Smooth muscle cell (in vitro differentiated cells): ENCODE data around the gene CCDC85B. TPM values are rescaled to one million over a fixed set of nuclear protein-coding genes. Genes with fewer than 3 reads are reported as not detected.
A peak's percentile ranks its signal among the peaks of the same experiment; 100 is the strongest.

ENCODE experiments used
- DNase-seq: peaks from one replicate; lab custom pipeline; 2025; ENCODE audit not compliant: unreplicated experiment; lab: John Stamatoyannopoulos, UW
- H2AFZ ChIP-seq: fragments of 200-600 bp; sonication (generic); 2 replicates; pipeline ENCODE4 v1.6.0; 2016; ENCODE audit warnings: antibody characterized with exemption, low read depth, mild to moderate bottlenecking
- H3F3A ChIP-seq: fragments of 200-600 bp; sonication (generic); 2 replicates; pipeline ENCODE4 v1.6.0; 2017; ENCODE audit warnings: antibody characterized with exemption, low read depth
- H3K27ac ChIP-seq: fragments of 200-600 bp; sonication (generic); 2 replicates; pipeline ENCODE4 v1.5.1; 2016; ENCODE audit warnings: low read depth, mild to moderate bottlenecking
- H3K27me3 ChIP-seq: fragments of 200-600 bp; sonication (generic); 2 replicates; pipeline ENCODE4 v1.6.1; 2016; ENCODE audit warnings: low read depth, mild to moderate bottlenecking
- H3K36me3 ChIP-seq: fragments of 200-600 bp; sonication (generic); 2 replicates; pipeline ENCODE4 v1.5.1; 2016; ENCODE audit warnings: low read depth
- H3K4me1 ChIP-seq: fragments of 200-600 bp; sonication (generic); 2 replicates; pipeline ENCODE4 v1.5.1; 2016; ENCODE audit warnings: low read depth
- H3K4me2 ChIP-seq: fragments of 200-600 bp; sonication (generic); 2 replicates; pipeline ENCODE4 v1.6.0; 2016; ENCODE audit warnings: mild to moderate bottlenecking
- H3K4me3 ChIP-seq: fragments of 200-600 bp; sonication (generic); 2 replicates; pipeline ENCODE4 v1.5.1; 2016; ENCODE audit warnings: mild to moderate bottlenecking
- H3K79me2 ChIP-seq: fragments of 200-600 bp; sonication (generic); 2 replicates; pipeline ENCODE4 v1.6.0; 2016; ENCODE audit warnings: low read depth, mild to moderate bottlenecking
- H3K9ac ChIP-seq: fragments of 200-600 bp; sonication (generic); 2 replicates; pipeline ENCODE4 v1.6.0; 2016; ENCODE audit warnings: low read depth
- H3K9me3 ChIP-seq: fragments of 200-600 bp; sonication (generic); replicated peaks from 2 replicates; pipeline ENCODE4 v1.5.1; 2016; ENCODE audit warnings: low read depth
- H4K20me1 ChIP-seq: fragments of 200-600 bp; sonication (generic); 2 replicates; pipeline ENCODE4 v1.6.0; 2016; ENCODE audit warnings: low read depth
- CTCF ChIP-seq: fragments of 200-600 bp; sonication (generic); IDR thresholded peaks from 2 replicates; pipeline ENCODE4 v1.5.1; 2017; ENCODE audit warnings: borderline replicate concordance, mild to moderate bottlenecking, antibody characterized with exemption; ENCODE audit not compliant: insufficient read depth, poor library complexity, severe bottlenecking
- WGBS: methylation state at CpG from one replicate; pipeline ENCODE4 v1.1.7; 2016; ENCODE audit warnings: low lambda C conversion rate; 5-methylcytosine and 5-hydroxymethylcytosine counted together
- polyA plus RNA-seq: library from polyadenylated mRNA; unstranded; fragments of >200 nt; fragmentation: Nextera tagmentation; extraction: Ambion mirVana; gene quantifications from 2 replicates; pipeline ENCODE4 v1.2.1, GENCODE V29; 2016
- total RNA-seq: library from RNA; depleted of rRNA; stranded (reverse); fragments of >200 nt; gene quantifications from 2 replicates; pipeline ENCODE4 v1.2.3, GENCODE V29; 2014

The CCDC85B gene
- total RNA-seq (15.7 and 19.5 TPM in 2 replicates), polyA plus RNA-seq (55.7 and 80.4 TPM in 2 replicates)

GRCh38 chr11:65890324-65891218 lies at the start of gene CCDC85B:
Gene CCDC85B, plus strand, starts transcription at chr11:65890673. Its CDS starts 111 bp downstream, at chr11:65890784.
- peaks cover 39% of the 10 kb centered on the region for H4K20me1 ChIP-seq
- peaks cover 48% of the 10 kb centered on the region for H3K79me2 ChIP-seq
- peak within 1 kb of the TSS; percentile 80 for H3K9ac ChIP-seq
- no peaks in the 10 kb centered on the region for H3K36me3 ChIP-seq
- peak; percentile 26 for TF ChIP-seq CTCF
- peak within 1 kb of the TSS; percentile 89 for H3K27ac ChIP-seq
- peaks cover 22% of the 10 kb centered on the region for H3K4me1 ChIP-seq
- peak; percentile 93 for DNase-seq
- no peaks in the 10 kb centered on the region for H3K9me3 ChIP-seq
- H2AFZ ChIP-seq, result no peak within 1 kb of the TSS
- peaks cover 16% of the 10 kb centered on the region for H3F3A ChIP-seq
- H3K4me2 ChIP-seq, result peak within 1 kb of the TSS; percentile 97
- peak within 1 kb of the TSS; percentile 77 for H3K4me3 ChIP-seq
- no peaks in the 10 kb centered on the region for H3K27me3 ChIP-seq
- WGBS, result 1% methylated on average over 90 of the region's 94 CpGs

GRCh38 chr11:65842144-65842543 lies 48.3 kb upstream of the CCDC85B start:
- no peak overlapping the region for H3K9ac ChIP-seq
- no peaks in the 10 kb centered on the region for H3K9me3 ChIP-seq
- WGBS, result 96% methylated on average over 4 of the region's 4 CpGs

GRCh38 chr11:65843811-65844210 lies 46.7 kb upstream of the CCDC85B start:
- no peaks in the 10 kb centered on the region for H4K20me1 ChIP-seq
- no peaks in the 10 kb centered on the region for H3K36me3 ChIP-seq
- no peaks in the 10 kb centered on the region for H3K9me3 ChIP-seq
- H3K79me2 ChIP-seq, result no peaks in the 10 kb centered on the region
- no peak overlapping the region for H3K27ac ChIP-seq
- H3K27me3 ChIP-seq, result no peaks in the 10 kb centered on the region
- H3K9ac ChIP-seq, result no peak overlapping the region
- H3K4me1 ChIP-seq, result no peaks in the 10 kb centered on the region
- TF ChIP-seq CTCF, result no peak
- no peak overlapping the region for H3K4me2 ChIP-seq
- no peak overlapping the region for H2AFZ ChIP-seq
- DNase-seq, result no peak
- no peaks in the 10 kb centered on the region for H3F3A ChIP-seq
- WGBS, result 81% methylated on average over 3 of the region's 3 CpGs
- H3K4me3 ChIP-seq, result no peak overlapping the region

More at GRCh38 chr11:65842144-65842543, 48.3 kb upstream of the CCDC85B start:
- H3K36me3 ChIP-seq, result no peaks in the 10 kb centered on the region
- no peak overlapping the region for H3K27ac ChIP-seq
- H4K20me1 ChIP-seq, result no peaks in the 10 kb centered on the region
- no peak overlapping the region for H3K4me3 ChIP-seq
- no peaks in the 10 kb centered on the region for H3K4me1 ChIP-seq
- no peaks in the 10 kb centered on the region for H3K79me2 ChIP-seq
- no peaks in the 10 kb centered on the region for H3F3A ChIP-seq
- no peak for DNase-seq
- TF ChIP-seq CTCF, result no peak
- H3K4me2 ChIP-seq, result no peak overlapping the region
- no peaks in the 10 kb centered on the region for H3K27me3 ChIP-seq
- no peak overlapping the region for H2AFZ ChIP-seq
